ENCODE data around the gene ECE1.
A peak's percentile ranks its signal among the peaks of the same experiment; 100 is the strongest.

ECE1 gene

DNA sequence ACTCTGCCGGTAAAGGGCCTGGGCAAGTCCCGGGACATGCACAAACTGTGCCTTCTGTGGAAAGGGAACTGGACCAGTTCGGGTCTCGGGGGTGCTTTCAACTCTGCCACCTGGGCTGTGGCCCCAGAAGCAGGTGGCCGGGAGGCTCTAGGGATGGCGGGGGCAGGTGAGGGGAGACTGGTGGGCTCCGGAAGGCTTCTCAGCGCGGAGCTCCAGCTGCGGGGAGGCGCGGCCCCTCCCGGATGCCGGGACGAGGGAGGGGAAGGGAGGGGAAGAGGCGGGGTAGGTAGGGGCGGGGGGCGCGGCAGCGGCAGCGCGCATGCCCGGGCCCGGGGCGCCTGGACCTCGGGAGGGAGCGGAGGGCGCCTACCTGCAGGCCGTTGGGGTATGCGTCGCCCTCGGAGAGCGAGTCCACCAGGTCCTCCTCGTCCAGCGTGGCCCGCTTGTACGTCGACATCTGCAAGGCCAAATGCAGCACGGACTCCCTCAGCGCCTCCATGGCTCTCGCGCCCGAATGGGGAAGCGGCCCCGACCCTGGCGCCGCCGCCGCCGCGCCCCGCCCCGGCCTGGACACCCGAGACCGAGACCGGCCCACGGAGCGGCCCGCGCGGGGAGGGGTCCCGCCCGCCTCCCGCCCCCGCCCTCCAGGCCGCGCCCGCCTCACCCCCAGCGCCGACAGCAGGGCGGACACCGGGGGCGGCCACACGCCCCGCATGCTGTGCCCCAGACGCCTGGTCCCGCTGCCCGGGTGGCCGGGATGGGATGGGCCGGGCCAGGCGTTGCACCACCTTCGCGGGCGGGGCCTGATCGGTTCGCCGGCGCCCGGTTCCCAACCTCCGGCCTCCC is at the start of gene ECE1:
TSS of gene ECE1 (minus strand) at position 764 of the 846 bp plus-strand sequence. CDS start at position 715, 49 bp downstream.
- DNase-seq = no peak

DNA sequence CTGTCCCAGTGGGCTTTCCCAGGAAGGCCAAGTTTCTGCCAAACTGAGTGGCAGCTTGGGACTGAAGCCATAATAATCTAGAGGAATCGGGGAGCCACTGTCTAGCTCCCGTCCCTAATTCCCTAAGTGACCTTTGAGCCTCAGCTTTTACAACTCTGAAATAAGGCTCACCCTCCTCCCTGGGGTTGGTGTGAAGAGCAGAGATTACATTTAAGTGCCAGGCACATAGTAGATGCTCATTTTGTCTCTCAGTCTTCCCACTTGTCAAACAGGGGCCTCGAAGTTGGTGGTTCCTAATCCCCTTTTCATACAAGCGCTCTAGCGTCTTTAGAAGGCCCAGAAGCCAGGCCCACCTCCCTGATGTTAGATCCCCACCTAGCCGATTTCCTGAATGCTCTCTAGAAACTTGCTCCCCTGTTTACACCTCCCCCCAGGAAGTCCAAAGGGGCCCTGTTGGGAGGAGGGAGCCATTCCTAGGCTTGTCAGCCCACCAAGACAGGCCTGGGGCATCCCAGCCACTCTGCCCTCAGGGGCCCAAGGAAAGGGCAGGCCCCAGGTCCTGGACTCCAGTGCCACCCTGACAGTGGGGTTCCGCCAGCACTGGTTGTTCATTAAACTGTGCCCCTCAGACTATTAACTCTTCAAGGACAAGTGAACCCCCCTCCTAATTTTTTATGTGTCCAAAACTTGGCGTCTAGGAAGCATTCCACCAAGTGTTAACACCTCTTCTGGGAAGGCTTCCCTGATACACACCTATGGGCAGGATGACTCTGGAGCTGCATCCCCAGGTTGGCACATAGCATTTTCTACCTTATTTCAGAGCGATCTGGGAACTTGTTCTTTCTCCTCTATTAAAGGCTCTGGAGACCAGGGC is 49.3 kb upstream of the ECE1 start:
- DNase-seq = no peak

DNA sequence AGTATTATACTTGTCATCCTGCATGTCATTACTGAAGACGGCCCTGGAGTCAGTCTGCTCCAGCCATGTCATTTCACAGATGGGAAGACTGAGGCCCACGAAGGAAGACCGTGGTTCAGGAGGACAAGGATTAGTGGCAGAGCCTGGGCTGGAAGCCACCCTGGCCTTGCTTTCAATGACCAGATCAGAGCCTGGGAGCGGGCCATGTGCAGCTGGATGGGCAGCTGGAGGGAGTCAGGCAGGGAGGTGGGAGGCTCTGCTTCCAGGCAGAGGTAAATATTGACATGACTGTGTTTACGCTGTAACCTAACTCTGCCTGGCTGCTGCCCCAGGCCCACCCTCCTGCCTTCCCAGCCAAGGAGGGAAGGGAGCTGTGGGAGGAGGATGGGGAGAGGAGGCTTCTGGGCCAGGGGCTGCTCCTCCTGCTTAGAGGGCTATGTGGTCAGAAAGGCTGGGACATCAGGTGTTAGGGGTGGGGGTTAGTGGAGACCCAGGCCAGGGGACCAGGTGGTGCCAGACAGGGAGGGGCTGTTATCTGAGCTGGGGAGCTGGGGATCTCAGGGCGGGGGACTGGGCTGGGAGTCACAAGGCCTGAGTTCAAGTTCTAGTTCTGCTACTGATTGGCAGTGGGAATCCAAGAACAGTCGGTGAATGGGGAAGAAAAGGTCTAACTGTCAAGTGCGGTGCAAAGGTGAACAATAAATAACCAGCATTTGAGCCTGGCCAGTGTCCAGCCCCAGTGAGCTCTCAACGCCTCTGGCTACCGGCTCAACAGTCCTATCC is 48.5 kb upstream of the ECE1 start:
- DNase-seq = peak; percentile 53

DNA sequence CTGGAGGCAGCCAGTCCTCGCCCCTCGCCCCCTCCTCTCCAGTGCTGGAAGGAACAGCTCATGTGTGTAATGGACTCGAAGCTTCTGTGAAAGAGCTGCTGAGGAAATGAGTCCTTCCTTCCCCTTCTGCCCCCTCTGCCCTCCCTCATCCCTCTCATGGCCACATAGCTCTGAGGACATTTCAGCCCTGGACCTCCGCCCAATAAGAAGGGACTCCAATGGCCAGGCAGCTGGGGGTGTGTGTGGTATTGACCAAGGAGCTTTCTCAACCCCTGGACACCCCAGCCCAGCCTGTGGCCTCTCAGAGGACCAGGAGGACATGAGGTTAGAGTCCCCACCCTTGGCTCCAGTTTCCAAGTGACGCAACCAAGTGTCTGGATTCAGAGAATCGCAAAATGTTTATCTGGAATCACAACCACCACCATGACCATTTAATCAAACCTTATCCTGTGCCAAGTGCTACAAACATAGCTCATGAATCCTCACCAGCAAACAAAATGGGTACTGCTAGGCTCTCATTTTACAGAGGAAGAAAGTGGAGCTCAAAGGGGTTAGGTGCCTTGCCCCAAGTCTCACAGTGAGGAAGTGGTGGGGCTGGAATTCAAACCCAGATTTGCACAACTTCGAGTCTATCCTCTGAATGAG is 47.8 kb upstream of the ECE1 start:
- DNase-seq = no peak

DNA sequence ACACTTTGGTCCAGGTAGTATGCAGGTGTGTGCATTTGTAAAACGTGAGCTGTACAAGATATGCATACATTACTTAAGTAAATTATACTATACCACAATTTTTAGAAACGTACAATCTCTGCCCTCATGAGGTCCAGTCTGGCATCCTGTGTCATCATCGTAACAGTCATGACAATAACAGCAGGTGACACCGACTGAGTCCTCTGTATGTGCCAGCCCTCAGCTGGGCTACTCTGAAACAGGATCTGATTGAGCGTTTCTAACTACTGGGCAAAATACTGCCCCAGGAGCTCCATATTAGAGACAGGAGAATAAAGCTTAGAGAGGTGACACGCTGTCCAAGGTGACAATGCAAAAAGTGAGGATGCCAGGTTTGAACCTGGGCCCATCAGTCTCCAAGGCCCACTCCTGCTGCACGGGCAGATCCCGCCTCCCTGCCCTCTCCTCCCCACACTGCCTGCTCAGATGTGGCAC is 47.2 kb upstream of the ECE1 start:
- no peak for DNase-seq

DNA sequence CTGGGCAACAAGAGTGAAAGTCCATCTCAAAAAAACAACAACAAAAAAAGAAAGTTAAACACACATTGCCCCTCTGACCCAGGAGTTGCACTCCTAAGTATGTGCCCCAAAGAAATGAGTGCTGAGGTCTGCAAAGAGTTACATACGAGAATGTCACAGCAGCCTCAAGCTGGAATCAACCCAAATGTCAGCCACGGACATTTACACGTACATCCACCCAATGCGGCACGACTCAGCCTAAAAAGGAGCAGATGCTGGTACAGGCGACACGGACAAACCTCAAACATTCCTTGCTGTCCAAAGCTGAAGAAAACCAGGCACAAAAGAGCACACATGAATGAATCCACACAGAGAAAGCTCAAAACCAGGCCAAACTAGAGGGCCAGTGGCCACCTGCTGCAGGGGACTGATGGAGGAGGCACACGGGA is 46.8 kb upstream of the ECE1 start:
- DNase-seq = no peak

DNA sequence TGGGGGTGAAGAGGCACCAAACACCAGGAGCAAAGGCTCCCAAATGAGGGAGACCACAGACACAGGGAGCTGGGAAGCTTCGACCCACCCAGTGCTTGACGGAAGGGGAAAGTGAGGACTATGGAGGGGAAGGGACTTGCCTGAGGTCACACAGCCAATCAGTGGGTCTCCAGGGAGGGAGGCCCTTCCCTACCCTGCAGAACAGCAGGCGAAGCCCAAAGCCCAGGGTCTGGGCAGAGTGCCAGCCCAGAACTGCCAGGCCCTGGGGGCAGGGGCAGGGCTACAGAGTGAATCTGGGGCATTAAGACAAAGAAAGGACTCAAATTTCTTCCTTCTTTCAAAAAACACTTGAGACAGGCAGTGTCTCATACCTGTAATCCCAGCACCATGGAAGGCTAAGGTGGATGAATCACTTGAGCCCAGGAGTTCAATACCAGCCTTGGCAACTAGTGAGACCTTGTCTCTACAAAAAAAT is 45.5 kb upstream of the ECE1 start:
- DNase-seq = peak; percentile 8

DNA sequence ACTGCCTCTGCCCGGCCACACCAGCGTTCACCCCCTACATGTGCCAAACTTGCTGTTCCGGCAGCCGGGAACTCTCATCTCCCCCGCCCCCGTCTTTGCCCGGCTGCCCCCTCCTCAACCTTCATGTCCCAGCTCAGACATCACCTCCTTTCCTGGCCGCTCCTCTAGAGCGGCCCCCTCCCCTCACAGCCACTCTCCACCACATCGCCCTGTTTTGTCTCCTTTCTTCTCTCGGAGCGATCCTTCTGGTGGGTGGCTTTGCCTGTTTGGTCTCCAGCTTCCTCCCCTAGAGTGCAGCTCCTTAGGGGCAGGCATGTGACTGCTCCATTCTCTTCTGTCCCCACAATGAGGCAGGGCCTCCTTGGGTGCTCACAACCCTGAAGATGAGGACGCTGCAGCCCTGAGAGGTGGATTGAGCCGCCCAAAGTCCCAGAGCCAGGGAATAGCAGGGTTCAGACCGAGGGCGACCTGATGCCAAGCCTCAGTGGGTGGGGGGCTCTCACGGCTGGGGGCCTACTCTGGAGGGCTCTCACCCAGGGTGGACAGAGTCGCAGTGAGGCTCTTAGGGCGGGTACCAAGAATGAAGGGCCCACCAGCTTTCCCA is 44.9 kb upstream of the ECE1 start:
- no peak for DNase-seq

DNA sequence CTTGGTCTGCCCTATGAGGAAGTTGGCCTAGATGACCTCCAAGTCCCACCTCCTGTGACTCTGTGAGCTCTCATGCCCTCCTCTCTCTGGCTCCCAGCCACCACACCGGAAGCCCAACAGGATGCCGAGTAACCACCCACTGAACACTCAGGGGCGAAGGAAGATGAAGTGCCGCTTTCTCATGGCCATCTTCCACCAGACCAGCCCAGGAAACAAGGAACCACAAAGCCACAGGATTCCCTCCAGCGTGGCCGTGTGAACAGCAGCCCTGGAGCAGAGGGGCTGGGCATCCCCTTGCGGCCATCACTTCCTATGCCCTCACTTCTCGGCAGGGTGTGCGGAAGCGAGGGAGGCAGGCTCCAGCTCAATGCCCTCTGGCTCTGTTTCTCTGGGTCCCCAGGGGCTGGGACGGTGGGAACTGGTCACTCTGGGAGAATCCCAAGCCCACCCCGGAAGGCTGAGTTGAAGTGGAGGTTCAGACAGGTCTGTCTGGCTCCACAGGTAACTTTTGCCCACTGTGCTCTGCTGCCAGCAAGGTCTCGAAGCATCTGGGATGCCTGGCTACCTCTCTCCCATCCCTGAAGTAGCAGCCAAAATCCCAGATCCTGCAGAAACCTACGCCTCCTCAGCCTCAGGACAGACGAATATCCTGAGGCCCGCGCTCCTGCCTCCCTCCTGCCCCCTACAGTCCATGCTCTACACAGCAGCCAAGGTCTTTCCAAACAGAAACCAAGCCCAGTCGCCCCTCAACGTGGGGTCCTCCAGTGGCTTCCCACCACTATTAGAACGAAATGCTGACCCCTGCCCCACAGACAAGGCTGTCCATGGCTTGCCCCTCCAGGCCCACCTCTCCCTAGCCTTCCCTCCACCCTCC is 44.2 kb upstream of the ECE1 start:
- DNase-seq = peak; percentile 18

DNA sequence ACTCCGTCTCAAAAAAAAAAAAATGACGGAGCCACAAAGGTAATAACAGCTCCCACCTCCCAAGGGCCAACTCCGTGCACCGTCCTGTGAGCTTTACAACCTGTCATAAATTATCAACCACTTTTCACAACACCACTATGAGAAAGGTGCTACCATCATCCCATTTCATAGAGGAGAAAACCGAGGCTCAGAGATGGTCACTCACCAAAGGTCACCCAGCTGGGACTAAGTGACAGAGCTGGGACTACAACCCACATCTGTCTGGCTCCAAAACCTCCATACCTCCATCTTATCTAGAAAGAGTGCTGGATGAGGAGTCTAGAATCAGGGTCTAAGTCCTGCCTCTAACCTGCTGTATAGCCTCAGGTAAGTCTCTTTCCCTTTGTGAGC is 43.6 kb upstream of the ECE1 start:
- no peak for DNase-seq

DNA sequence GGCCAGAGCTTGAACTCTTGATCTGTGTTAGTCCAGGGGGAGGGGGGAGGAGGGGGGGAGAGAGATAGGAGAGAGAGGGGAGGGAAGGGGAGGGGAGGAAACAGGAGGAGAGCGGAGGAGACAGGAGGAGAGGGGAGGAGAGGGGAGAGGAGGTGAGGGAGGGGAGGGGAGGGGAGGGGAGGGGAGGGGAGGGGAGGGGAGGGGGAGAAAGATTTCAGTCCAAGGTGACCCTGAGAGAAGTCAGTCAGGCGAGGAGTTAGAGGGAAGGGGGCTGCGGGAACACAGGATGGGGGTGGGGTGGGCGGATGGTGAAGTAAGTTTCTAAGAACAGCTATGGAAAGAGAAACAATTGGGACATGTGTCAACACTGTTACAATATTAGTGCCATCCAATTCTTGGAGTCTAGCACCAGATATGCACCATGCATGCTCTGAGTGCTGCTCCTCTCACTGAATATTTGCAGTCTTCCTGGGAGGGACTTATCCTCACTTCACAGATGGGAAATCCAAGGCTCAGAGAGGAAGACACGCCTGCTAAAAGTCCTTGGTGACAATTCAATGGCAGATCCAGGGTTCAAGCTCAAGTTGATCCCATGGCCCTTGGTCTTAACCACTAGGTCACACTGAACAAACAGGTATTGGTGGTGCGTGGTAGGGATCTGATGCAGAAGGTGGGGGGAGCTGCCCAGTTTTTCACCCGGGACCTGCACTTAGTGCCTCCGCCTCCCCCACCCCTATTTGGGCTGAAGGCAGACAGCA is 42.5 kb upstream of the ECE1 start:
- DNase-seq = no peak

DNA sequence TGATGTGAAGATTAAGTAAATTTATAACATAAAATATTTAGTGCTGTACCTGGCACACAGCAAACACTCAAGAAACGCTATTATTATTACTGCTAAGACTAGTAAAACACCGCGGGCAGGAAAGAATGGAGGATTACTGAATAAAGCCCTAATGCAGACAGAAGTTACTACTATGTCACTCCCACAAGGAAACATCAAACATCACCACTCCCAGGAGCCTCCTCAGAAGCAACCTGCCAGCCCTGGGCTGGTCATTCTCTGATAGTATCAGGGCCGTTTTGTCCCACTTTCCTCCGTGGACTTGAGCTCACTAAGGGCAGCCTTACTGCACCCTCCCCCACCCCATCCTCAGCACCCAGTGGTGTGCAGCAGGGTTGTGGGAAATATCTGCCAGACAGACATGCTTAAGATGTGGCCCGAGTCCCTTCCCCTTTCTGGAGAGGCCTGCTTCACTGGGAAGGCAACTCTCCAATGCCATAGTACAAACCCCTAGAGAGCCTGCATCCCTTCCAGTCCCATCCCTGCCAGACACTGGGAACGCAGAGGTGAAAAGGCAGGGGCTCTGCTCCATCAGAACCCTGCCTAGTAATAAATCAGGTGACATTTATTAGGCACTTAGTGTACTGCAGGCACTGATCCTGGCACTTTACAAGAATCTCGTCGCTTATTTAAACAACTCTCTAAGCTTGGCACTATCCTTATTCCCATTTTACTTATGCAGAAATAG is 41.7 kb upstream of the ECE1 start:
- DNase-seq = no peak

DNA sequence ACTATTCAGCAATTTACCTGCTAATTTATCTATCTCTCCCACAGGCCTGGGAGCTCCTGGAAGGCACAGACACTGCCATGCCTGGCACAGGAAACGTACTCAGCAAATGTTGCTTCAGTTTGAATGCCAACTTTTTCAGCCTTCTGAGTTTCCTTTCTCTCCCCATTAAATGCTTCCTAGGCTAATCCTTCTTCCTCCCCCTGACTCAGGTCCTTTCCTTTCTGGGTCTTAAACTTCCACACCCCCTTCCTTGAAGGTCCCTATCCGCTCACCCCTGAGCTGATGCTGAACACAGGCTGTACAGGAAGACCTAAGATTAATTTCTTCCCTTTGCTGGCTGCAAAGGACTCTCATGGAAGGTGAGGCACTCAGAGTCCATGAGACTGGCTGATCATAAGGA is 40.3 kb upstream of the ECE1 start:
- no peak for DNase-seq

DNA sequence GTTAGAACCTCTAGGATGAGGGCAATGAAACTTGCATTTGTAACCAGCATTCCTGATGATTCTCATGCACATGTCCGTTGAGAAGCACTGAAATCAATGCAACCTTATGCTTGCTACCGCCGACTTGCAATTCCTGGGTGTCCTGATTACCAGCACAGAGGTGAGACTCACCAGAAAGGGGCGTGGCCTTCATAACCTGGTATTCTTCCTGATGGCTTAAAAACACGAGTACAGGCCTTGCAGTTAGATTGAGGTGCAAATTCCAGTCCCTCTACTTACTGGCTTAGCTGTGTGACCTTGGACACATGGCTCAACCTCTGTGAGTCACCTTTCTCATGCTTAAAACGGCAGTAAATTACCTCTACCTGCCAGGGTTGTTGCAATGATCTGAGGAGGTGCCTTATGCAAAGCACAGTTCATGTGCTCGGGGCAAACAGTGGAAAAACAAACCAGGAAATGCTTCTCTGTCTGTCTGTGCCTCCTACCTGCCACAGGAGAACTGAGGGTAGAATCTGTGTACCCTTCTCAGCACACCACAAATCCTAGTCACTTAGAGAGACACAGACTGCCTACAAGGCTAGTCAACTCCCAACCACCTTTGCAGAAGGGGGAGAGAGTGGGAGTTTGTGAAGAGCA is 39.1 kb upstream of the ECE1 start:
- DNase-seq = no peak

DNA sequence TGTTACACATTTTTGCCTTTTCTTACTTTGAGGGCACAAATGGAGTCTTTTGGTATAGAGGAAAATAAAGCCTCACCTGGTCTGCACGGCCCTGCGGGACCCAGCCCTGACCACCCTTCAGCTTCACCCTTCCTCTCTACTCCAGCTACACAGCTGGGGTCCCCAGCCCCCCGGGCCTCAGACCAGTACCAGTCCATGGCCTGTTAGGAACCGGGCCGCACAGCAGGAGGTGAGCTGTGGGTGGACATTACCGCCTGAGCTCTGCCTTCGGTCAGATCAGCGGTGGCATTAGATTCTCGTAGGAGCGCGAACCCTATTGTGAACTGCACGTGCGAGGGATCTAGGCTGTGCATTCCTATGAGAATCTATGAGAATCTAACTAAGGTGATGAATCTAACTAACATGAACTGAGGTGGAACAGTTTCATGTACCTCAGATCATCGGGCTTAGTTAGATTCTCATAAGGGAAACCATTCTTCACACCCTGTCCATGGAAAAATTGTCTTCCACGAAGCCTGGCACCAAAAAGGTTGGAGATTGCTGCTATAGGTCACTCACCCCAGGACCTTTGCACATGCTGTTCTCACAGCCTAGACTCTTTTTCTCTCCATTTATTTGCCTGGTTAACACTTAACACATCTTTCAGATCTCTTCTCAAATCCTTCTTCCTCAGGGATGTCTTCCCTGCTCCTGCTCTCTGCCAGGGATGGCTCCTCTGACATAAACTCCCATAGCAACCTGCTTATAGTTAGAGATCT is 37.5 kb upstream of the ECE1 start:
- DNase-seq = no peak

DNA sequence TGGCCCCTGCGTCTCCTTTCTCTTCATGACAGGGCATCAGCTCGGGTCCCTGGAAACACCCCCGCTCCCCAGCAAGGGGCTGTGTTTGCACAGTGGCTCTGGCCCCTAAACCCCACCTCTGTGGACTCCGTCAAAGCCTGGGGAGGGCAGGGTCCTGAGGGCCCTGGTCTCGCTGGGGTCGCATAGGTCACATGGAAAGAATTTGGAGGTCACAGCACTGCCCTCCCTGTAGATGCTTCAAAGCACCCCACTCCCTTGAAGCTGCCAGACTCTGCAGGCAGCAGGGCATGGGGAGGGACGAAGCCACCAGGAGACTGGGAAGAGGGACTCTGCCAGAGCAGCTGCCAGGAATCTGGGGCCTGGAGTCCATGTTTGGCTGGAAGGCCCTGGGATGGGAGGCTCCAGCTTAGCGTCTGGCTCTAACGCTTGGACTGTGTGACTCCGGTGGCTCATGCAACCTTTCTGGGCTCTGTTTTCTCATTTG is 36.6 kb upstream of the ECE1 start:
- no peak for DNase-seq

DNA sequence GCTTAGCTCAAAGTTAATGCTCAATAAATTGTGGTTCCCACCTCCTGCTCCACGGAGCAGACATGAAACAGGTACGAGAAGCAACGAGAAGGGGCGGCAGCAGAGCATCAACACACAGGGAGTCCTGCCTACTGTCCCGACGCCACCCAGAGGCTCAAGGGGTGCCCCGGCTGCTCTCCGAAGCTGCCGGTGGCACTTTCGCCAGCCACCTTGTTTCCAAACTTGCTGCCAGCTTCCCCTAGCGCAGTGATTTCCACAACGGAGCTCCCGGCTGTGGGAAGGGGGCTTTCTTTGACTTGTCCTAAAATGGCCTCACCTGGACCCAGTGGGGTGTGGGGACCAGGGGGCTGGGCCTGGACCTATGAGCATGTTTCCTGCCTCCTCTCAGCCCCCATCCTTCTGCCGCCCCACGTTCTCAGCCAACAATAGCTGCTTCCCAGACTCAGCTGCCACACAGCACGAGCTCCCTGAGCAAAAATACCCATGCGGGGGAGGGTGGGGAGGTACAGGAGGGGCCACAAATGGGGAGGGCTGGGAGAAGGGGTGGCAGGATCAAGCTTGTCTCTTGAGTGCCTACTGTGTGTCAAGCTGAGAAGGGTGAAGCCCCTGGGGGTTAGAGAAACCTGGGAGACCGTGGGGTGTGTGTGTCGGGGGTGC is 35.6 kb upstream of the ECE1 start:
- no peak for DNase-seq

Measured in NCI-H1694 treated with DMSO at 0.1 percent for 48 hours (cell line).